Measurements from ENCODE around the gene SPAAR. TPM values are rescaled to one million over a fixed set of nuclear protein-coding genes. Genes with fewer than 3 reads are reported as not detected.

The SPAAR gene
- 4.5 and 7.5 TPM in 2 replicates for total RNA-seq

DNA sequence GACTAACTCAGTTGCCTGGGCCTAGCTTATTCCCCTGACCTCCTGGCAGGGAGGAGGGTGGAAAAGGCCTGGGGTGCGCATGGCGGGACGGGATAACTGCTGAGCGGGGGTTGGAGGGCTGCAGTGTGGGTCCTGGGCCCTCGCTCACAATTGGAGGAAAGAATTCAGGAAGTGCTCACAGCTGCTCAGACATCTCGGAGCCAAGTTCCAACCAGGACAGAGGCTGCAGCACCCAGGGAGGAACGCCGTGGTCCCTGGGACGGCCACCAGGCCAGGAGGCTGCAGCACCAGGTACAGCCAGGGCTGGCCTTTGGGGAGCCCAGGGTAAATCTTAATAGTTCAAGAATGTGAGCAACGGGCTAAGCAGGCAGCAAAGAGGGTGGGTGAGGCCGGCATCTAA is at the start of gene SPAAR:
TSS of gene SPAAR (plus strand) at position 217 of the 400 bp plus-strand sequence. CDS start 974 bp downstream, outside the sequence.

GRCh38 chr9:35870351-35870923 is 38.9 kb upstream of the SPAAR start, which contains the start of gene OR13J1:
TSS of gene OR13J1 (minus strand) at chr9:35870401. CDS start at chr9:35870401, 0 bp downstream.

DNA sequence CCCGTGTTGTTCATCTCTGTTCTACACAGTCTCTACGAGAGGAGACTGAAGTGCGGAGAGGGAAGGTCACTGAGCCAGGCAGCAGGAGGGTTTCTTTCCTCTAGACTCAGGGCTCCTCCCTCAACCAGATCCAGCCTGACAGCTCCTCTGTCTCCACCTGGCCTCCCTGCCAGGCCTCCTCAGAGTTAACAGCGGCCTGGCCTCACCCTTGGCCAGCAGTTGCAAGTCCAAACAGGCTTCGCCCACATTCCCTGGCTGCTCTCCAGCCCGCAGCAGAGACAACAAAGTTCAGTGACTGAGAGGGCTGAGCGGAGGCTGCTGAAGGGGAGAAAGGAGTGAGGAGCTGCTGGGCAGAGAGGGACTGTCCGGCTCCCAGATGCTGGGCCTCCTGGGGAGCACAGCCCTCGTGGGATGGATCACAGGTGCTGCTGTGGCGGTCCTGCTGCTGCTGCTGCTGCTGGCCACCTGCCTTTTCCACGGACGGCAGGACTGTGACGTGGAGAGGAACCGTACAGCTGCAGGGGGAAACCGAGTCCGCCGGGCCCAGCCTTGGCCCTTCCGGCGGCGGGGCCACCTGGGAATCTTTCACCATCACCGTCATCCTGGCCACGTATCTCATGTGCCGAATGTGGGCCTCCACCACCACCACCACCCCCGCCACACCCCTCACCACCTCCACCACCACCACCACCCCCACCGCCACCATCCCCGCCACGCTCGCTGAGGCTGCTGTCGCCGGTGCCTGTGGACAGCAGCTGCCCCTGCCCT is 3.2 kb upstream of the SPAAR start, which contains the start of gene HRCT1:
TSS of gene HRCT1 (plus strand) at position 291 of the 768 bp plus-strand sequence. CDS start at position 377, 86 bp downstream.

GRCh38 chr9:35958104-35958837 is 49.0 kb downstream of the SPAAR start, which contains the start of gene OR2S2:
TSS of gene OR2S2 (minus strand) at chr9:35958154. CDS start at chr9:35958098, 56 bp downstream.

Other genes starting within 250 kb of the SPAAR start
- 0.18 and 0.49 TPM in 2 replicates for gene ARHGEF39, start 244.3 kb upstream of the SPAAR start, total RNA-seq
- gene CA9, start 235.6 kb upstream of the SPAAR start, total RNA-seq = 8.3 and 8.8 TPM in 2 replicates
- gene TPM2, start 219.6 kb upstream of the SPAAR start, total RNA-seq = 692 and 1,021 TPM in 2 replicates
- 335 and 378 TPM in 2 replicates for gene TLN1, start 177.3 kb upstream of the SPAAR start, total RNA-seq
- gene CREB3, start 176.8 kb upstream of the SPAAR start, total RNA-seq = 60.5 and 72.6 TPM in 2 replicates
- gene GBA2, start 160.3 kb upstream of the SPAAR start, total RNA-seq = 11.7 and 22.2 TPM in 2 replicates
- gene RGP1, start 160.2 kb upstream of the SPAAR start, total RNA-seq = 10.7 and 15.2 TPM in 2 replicates
- gene MSMP, start 155.2 kb upstream of the SPAAR start, total RNA-seq = 2.0 TPM in 1 of 2 replicates, not detected in the other
- gene NPR2, start 117.9 kb upstream of the SPAAR start, total RNA-seq = 19.9 and 27.5 TPM in 2 replicates
- gene SPAG8, start 97.2 kb upstream of the SPAAR start, total RNA-seq = 0.32 and 0.36 TPM in 2 replicates
- 19.0 and 24.2 TPM in 2 replicates for gene HINT2, start 94.4 kb upstream of the SPAAR start, total RNA-seq
- not detected in 2 replicates for gene FAM221B, start 80.8 kb upstream of the SPAAR start, total RNA-seq
- gene TMEM8B, start 80.3 kb upstream of the SPAAR start, total RNA-seq = 2.0 and 2.1 TPM in 2 replicates
- gene OR13J1, start 39.1 kb upstream of the SPAAR start, total RNA-seq = not detected in 2 replicates
- gene HRCT1, start 3.3 kb upstream of the SPAAR start, total RNA-seq = 1.4 and 9.4 TPM in 2 replicates
- not detected in 2 replicates for gene OR2S2, start 48.7 kb downstream of the SPAAR start, total RNA-seq
- gene RECK, start 127.4 kb downstream of the SPAAR start, total RNA-seq = 35.7 and 37.3 TPM in 2 replicates
- 45.3 and 47.8 TPM in 2 replicates for gene GLIPR2, start 227.2 kb downstream of the SPAAR start, total RNA-seq